ENCODE data around the gene RELL1. TPM values are rescaled to one million over a fixed set of nuclear protein-coding genes. Genes with fewer than 3 reads are reported as not detected.
A peak's percentile ranks its signal among the peaks of the same experiment; 100 is the strongest.
"Not testable (repeated sequence)": the region's sequence is repeated elsewhere in the genome, so short reads cannot be mapped to it uniquely, and the experiment has no call there.

Gene RELL1
- total and polyA plus RNA-seq, 3 donors from 2014 or later, result 3.1 to 20.4 (median 10.2) TPM

DNA sequence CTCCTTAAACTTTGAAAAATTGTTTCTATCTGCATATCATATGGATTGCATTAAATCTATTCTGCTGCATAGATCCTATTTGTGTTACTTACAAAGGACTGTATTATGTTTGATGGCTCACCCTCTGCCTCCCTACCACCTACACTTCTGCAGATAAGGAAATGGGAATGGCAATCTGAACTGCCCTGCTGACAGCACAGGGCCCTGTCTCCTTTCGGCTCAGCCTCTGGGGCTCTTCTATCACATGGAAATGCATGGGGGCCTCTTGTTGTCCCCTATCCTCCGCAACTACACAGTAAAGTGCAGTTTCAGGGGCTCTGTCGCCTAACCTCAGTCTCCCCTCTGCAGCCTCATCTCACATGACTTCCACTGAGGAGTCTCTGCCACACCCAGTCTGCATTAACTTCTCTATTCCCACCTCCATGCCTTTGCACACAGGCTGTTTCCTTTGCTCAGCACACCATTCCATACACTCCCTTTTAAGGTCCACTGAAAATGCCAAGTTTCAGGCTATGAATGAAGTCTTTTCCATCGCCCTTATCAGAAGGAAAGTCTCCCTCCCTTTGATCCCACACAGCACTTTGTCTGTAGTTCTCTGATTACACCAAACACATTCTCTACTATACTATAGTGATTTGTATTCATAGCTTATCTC lies 12.5 kb downstream of the RELL1 start:
- WGBS, 2 donors, result 68 to 71% methylated on average over 4 of the region's 4 CpGs
- intact Hi-C loops (cut with DNase I; ENCODE audit: low total_unique reads), result no loop called here
- peak; percentile 30 for DNase-seq
- Histone ChIP-seq H3K4me1 (peaks cover 11% of the 10 kb centered on the region), H3K4me3 (no peak overlapping the region), H3K36me3 (ENCODE audit: low read depth, missing control alignments) (no peaks in the 10 kb centered on the region), H3K27me3 (no peaks in the 10 kb centered on the region), H3K9me3 (no peaks in the 10 kb centered on the region), H3K27ac (no peak overlapping the region)
- TF ChIP-seq CTCF (IDR thresholded peaks at IDR 0.05) (no peak), POLR2A (IDR thresholded peaks at IDR 0.05) (no peak)

DNA sequence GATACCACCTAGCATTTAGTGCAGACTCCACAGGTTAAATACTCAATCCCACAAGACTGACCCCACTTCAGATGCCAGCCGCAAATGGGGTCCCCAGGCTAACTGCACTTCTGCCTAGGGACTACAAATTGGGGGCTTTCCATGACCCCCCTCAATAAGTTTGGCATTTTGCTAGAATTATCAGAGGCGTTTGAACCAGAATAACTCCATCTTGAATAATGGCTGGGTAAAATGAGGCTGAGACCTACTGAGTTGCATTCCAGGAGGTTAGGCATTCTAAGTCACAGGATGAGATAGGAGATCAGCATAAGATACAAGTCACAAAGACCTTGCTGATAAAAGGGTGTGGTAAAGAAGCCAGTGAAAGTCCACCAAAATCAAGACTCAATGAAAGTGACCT lies 15.1 kb downstream of the RELL1 start:
- intact Hi-C loops (cut with DNase I; ENCODE audit: low total_unique reads), result no loop called here

GRCh38 chr4:37670249-37670648 lies 15.9 kb downstream of the RELL1 start:
- Histone ChIP-seq H3K4me3 (no peak overlapping the region), H3K36me3 (ENCODE audit: low read depth, missing control alignments) (no peaks in the 10 kb centered on the region), H3K4me1 (peaks cover 15% of the 10 kb centered on the region), H3K27me3 (no peaks in the 10 kb centered on the region), H3K9me3 (no peaks in the 10 kb centered on the region), H3K27ac (no peak overlapping the region)
- TF ChIP-seq CTCF (IDR thresholded peaks at IDR 0.05), result no peak
- no peak for TF ChIP-seq POLR2A (IDR thresholded peaks at IDR 0.05)
- WGBS, 2 donors, result 96 to 98% methylated on average over 1 of the region's 1 CpG
- intact Hi-C loops (cut with DNase I; ENCODE audit: low total_unique reads), result no loop called here
- DNase-seq, result no peak

More for the DNA sequence above, 15.1 kb downstream of the RELL1 start:
- WGBS, 2 donors, result 50% methylated on average over 2 of the region's 2 CpGs
- no peak for DNase-seq
- H3K27me3 ChIP-seq, result no peaks in the 10 kb centered on the region
- H3K4me3 ChIP-seq, result no peak overlapping the region
- H3K4me1 ChIP-seq, result peaks cover 11% of the 10 kb centered on the region
- no peaks in the 10 kb centered on the region for H3K9me3 ChIP-seq
- TF ChIP-seq POLR2A (IDR thresholded peaks at IDR 0.05) (no peak), CTCF (IDR thresholded peaks at IDR 0.05) (no peak)
- H3K27ac ChIP-seq, result no peak overlapping the region
- H3K36me3 ChIP-seq (ENCODE audit: low read depth, missing control alignments), result no peaks in the 10 kb centered on the region

DNA sequence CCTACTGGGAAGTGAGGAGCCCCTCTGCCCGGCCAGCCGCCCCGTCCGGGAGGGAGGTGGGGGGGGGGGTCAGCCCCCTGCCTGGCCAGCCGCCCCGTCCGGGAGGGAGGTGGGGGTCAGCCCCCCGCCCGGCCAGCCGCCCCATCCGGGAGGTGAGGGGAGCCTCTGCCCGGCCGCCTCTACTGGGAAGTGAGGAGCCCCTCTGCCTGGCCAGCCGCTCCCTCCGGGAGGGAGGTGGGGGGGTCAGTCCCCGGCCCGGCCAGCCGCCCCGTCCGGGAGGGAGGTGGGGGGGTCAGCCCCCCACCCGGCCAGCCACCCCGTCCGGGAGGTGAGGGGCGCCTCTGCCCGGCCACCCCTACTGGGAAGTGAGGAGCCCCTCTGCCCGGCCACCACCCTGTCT lies 17.1 kb downstream of the RELL1 start:
- intact Hi-C loops (cut with DNase I; ENCODE audit: low total_unique reads); H3K4me3 ChIP-seq; DNase-seq; H3K27me3 ChIP-seq; H3K9me3 ChIP-seq; H3K27ac ChIP-seq; H3K36me3 ChIP-seq (ENCODE audit: low read depth, missing control alignments): not testable (repeated sequence)
- peaks cover 20% of the 10 kb centered on the region for H3K4me1 ChIP-seq
- 82 to 86% methylated on average over 2 to 6 of the region's 26 CpGs for WGBS, 2 donors

- Histone ChIP-seq H3K27ac (peak overlapping the region in 1 of 2 donors; percentile 43), H3K27me3 (no peaks in the 10 kb centered on the region), H3K4me3 (no peak overlapping the region), H3K9me3 (no peaks in the 10 kb centered on the region), H3K36me3 (ENCODE audit: low read depth, missing control alignments) (no peaks in the 10 kb centered on the region), H3K4me1 (peaks cover 26% of the 10 kb centered on the region)
- intact Hi-C loops (cut with DNase I; ENCODE audit: low total_unique reads), result no loop called here
- DNase-seq, result no peak
- WGBS, 2 donors, result 44 to 52% methylated on average over 2 of the region's 2 CpGs
- TF ChIP-seq POLR2A (IDR thresholded peaks at IDR 0.05) (no peak), CTCF (IDR thresholded peaks at IDR 0.05) (no peak)
Measured at GRCh38 chr4:37667197-37668100, 18.7 kb downstream of the RELL1 start.
